GM23338 (cell line): ENCODE measurements around the gene WWP2. TPM values are rescaled to one million over a fixed set of nuclear protein-coding genes. Genes with fewer than 3 reads are reported as not detected.

Experiments used
- ATAC-seq: fragments of 200-7000 bp; cut with Tn5 transposase; 3 replicates; pipeline ENCODE4 v1.9.1; 2020
- DNase-seq: peaks from one replicate; pipeline ENCODE4 v3.0.0-alpha.2; 2015; ENCODE audit warnings: low spot score
- H2AFZ ChIP-seq: fragments of 200-600 bp; sonication (generic); 2 replicates; pipeline ENCODE4 v1.8.0; 2016; ENCODE audit warnings: antibody characterized with exemption, mild to moderate bottlenecking, moderate library complexity
- H3F3A ChIP-seq: fragments of 200-600 bp; sonication (generic); replicated peaks from 2 replicates; pipeline ENCODE4 v1.8.0; 2017; ENCODE audit warnings: antibody characterized with exemption, mixed run types, low read depth
- H3K27ac ChIP-seq: fragments of 200-600 bp; sonication (generic); 2 replicates; pipeline ENCODE4 v1.6.1; 2016; ENCODE audit warnings: low read depth
- H3K27me3 ChIP-seq: fragments of 200-600 bp; sonication (generic); 2 replicates; pipeline ENCODE4 v1.8.0; 2016; ENCODE audit warnings: mild to moderate bottlenecking, mixed run types, moderate library complexity; ENCODE audit not compliant: insufficient read depth
- H3K36me3 ChIP-seq: fragments of 200-600 bp; sonication (generic); 2 replicates; pipeline ENCODE4 v1.8.0; 2016; ENCODE audit warnings: mild to moderate bottlenecking; ENCODE audit not compliant: insufficient read depth
- H3K4me1 ChIP-seq: fragments of 200-600 bp; sonication (generic); 2 replicates; pipeline ENCODE4 v1.8.0; 2016; ENCODE audit warnings: mild to moderate bottlenecking, moderate library complexity; ENCODE audit not compliant: insufficient read depth
- H3K4me2 ChIP-seq: fragments of 200-600 bp; sonication (generic); 2 replicates; pipeline ENCODE4 v1.7.1; 2017; ENCODE audit warnings: mixed run types
- H3K4me3 ChIP-seq: fragments of 200-600 bp; sonication (generic); 2 replicates; pipeline ENCODE4 v1.6.1; 2016; ENCODE audit warnings: mixed run types
- H3K79me2 ChIP-seq: fragments of 200-600 bp; sonication (generic); replicated peaks from 2 replicates; pipeline ENCODE4 v1.8.0; 2017; ENCODE audit warnings: mild to moderate bottlenecking; ENCODE audit not compliant: insufficient read depth
- H3K9me2 ChIP-seq: fragments of 200-600 bp; sonication (generic); 2 replicates; pipeline ENCODE4 v1.8.0; 2017; ENCODE audit not compliant: insufficient read depth
- H4K20me1 ChIP-seq: fragments of 200-600 bp; sonication (generic); replicated peaks from 2 replicates; pipeline ENCODE4 v1.8.0; 2017; ENCODE audit warnings: mild to moderate bottlenecking; ENCODE audit not compliant: insufficient read depth
- H3K27ac Mint-ChIP-seq: 2 replicates; pipeline ENCODE4 v1.8.0; 2020; ENCODE audit warnings: inconsistent platforms, mild to moderate bottlenecking, moderate library complexity, mixed read lengths
- H3K27me3 Mint-ChIP-seq: 3 replicates; pipeline ENCODE4 v1.8.0; 2022; ENCODE audit warnings: low read depth, mild to moderate bottlenecking, moderate library complexity, mixed read lengths, inconsistent platforms; ENCODE audit not compliant: insufficient read depth, poor library complexity
- H3K36me3 Mint-ChIP-seq: 3 replicates; pipeline ENCODE4 v1.8.0; 2021; ENCODE audit warnings: low read depth, mild to moderate bottlenecking, inconsistent platforms, moderate library complexity, mixed read lengths
- H3K4me1 Mint-ChIP-seq: 3 replicates; pipeline ENCODE4 v1.8.0; 2020; ENCODE audit warnings: mild to moderate bottlenecking, inconsistent platforms, mixed read lengths
- H3K4me3 Mint-ChIP-seq: 3 replicates; pipeline ENCODE4 v1.8.0; 2021; ENCODE audit warnings: moderate library complexity, mild to moderate bottlenecking, inconsistent platforms, mixed read lengths
- H3K9me3 Mint-ChIP-seq: 3 replicates; pipeline ENCODE4 v1.8.0; 2020; ENCODE audit warnings: moderate library complexity, mild to moderate bottlenecking, inconsistent platforms, mixed read lengths
- CREB1 ChIP-seq: fragments of 250-450 bp; sonication (Bioruptor Pico); IDR thresholded peaks from 2 replicates; pipeline ENCODE4 v1.5.0; 2020; ENCODE audit warnings: low read depth, mild to moderate bottlenecking, moderate library complexity
- POLR2AphosphoS5 ChIP-seq: IDR thresholded peaks from 2 replicates; pipeline ENCODE4 v1.6.1; 2016; ENCODE audit warnings: antibody characterized with exemption, low read depth
- polyA plus RNA-seq: library from polyadenylated mRNA; unstranded; fragments of >200 nt; fragmentation: Nextera tagmentation; extraction: Ambion mirVana; gene quantifications from 2 replicates; pipeline ENCODE4 v1.2.1, GENCODE V29; 2016
- total RNA-seq: library from RNA; depleted of rRNA; stranded (reverse); fragments of >200 nt; shearing (Covaris generic); gene quantifications from 2 replicates; pipeline ENCODE4 v1.2.3, GENCODE V29; 2014
- TF ChIP-seq, protein P1 (sequence below): IDR thresholded peaks from one replicate; pipeline ENCODE4 v1.6.1; 2018; ENCODE audit warnings: antibody characterized with exemption; ENCODE audit not compliant: unreplicated experiment
- TF ChIP-seq, protein P2 (sequence below): IDR thresholded peaks from 2 replicates; pipeline ENCODE4 v1.6.1; 2016; ENCODE audit warnings: antibody characterized with exemption
- TF ChIP-seq, protein P3 (sequence below): fragments of 250-450 bp; sonication (Bioruptor Pico); IDR thresholded peaks from 2 replicates; pipeline ENCODE4 v1.5.0; 2020; ENCODE audit warnings: mild to moderate bottlenecking, moderate library complexity

WWP2 gene
- total and polyA plus RNA-seq, 2 experiments from 2014 or later = 12.3 to 35.5 TPM

DNA sequence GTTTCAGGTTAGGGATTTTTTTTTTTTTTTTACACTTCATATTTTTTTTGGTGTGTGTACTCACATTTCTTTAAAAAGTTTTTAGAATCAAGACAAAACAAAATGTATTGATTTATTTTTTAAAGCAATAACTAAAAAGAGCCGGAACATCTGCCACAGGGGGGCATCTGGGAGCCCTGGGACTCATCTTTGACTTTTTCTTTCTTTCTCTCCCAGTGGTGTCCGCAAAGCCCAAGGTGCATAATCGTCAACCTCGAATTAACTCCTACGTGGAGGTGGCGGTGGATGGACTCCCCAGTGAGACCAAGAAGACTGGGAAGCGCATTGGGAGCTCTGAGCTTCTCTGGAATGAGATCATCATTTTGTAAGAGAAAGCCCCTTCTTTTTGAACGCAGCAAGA is 36.3 kb downstream of the WWP2 start (continued):
- TF ChIP-seq, protein P1, sequence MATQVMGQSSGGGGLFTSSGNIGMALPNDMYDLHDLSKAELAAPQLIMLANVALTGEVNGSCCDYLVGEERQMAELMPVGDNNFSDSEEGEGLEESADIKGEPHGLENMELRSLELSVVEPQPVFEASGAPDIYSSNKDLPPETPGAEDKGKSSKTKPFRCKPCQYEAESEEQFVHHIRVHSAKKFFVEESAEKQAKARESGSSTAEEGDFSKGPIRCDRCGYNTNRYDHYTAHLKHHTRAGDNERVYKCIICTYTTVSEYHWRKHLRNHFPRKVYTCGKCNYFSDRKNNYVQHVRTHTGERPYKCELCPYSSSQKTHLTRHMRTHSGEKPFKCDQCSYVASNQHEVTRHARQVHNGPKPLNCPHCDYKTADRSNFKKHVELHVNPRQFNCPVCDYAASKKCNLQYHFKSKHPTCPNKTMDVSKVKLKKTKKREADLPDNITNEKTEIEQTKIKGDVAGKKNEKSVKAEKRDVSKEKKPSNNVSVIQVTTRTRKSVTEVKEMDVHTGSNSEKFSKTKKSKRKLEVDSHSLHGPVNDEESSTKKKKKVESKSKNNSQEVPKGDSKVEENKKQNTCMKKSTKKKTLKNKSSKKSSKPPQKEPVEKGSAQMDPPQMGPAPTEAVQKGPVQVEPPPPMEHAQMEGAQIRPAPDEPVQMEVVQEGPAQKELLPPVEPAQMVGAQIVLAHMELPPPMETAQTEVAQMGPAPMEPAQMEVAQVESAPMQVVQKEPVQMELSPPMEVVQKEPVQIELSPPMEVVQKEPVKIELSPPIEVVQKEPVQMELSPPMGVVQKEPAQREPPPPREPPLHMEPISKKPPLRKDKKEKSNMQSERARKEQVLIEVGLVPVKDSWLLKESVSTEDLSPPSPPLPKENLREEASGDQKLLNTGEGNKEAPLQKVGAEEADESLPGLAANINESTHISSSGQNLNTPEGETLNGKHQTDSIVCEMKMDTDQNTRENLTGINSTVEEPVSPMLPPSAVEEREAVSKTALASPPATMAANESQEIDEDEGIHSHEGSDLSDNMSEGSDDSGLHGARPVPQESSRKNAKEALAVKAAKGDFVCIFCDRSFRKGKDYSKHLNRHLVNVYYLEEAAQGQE = no peak

DNA sequence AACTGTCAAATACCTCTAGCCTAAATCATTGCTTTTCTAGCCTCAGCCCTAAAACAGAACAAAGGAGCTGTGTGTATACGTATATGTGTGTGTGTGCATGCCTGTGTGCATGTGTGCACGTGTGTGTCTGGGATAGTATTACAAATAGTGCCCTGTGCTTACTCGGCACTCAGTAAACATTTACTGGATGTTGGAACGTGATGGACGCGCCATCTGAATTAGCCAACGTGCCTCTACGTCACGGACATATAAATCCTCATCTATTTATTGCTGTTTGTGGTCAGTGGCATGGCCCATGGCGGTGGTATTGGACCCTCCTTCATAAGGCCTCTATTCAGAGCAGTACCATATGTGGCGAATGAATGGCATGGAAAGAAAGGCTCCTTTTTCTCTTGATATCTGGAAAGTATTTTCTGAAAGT is 37.5 kb downstream of the WWP2 start:
- Mint-ChIP-seq H3K9me3 (no peaks in the 10 kb centered on the region), H3K27ac (no peak overlapping the region), H3K4me1 (peaks cover 7% of the 10 kb centered on the region; the same call in 2 of the 3 replicates), H3K36me3 (peaks cover 13% of the 10 kb centered on the region), H3K4me3 (no peak overlapping the region), H3K27me3 (no peaks in the 10 kb centered on the region)
- no peaks in the 10 kb centered on the region for H3K27me3 ChIP-seq
- no peaks in the 10 kb centered on the region for H3K4me1 ChIP-seq
- no peak overlapping the region for H2AFZ ChIP-seq
- DNase-seq (no peak), ATAC-seq (no peak)
- H3K36me3 ChIP-seq = 0 out of 2 replicates have a peak, but pooled peaks cover 3% of the 10 kb centered on the region
- no peak overlapping the region for H3K27ac ChIP-seq
- no peaks in the 10 kb centered on the region; the same call in 1 of the 2 replicates for H3F3A ChIP-seq
- no peaks in the 10 kb centered on the region for H4K20me1 ChIP-seq
- no peak overlapping the region for H3K4me2 ChIP-seq
- H3K9me2 ChIP-seq = no peaks in the 10 kb centered on the region
- TF ChIP-seq, protein P2, sequence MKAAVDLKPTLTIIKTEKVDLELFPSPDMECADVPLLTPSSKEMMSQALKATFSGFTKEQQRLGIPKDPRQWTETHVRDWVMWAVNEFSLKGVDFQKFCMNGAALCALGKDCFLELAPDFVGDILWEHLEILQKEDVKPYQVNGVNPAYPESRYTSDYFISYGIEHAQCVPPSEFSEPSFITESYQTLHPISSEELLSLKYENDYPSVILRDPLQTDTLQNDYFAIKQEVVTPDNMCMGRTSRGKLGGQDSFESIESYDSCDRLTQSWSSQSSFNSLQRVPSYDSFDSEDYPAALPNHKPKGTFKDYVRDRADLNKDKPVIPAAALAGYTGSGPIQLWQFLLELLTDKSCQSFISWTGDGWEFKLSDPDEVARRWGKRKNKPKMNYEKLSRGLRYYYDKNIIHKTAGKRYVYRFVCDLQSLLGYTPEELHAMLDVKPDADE = no peak
- TF ChIP-seq, protein P1 = no peak
- no peak for TF ChIP-seq CREB1 (CRISPR knock-in tag)
- H3K79me2 ChIP-seq = no peaks in the 10 kb centered on the region
- H3K4me3 ChIP-seq = no peak overlapping the region

DNA sequence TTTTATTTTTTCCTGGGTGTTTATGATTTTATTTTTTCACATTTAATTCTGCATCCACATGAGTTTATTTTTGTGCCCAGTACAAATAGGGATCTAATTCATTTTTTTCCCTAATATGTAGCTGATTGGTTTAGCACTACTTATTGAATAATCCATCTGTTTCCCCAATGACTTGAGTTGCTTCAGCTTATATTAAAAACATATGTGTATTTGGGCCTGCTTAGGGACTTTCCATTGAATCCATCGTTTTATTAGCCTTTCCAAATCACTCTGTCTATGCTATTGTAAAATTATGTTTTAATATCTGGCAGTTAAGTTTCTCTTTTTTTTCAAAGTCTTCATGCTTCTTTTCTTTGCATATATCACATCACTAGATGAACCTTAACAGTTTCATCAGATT is 42.2 kb downstream of the WWP2 start:
- Mint-ChIP-seq H3K4me3 (no peak overlapping the region), H3K36me3 (peaks cover 9% of the 10 kb centered on the region), H3K4me1 (no peaks in the 10 kb centered on the region), H3K27ac (no peak overlapping the region), H3K27me3 (no peaks in the 10 kb centered on the region), H3K9me3 (no peaks in the 10 kb centered on the region)
- Histone ChIP-seq H4K20me1 (no peaks in the 10 kb centered on the region), H3K27me3 (no peaks in the 10 kb centered on the region), H3K79me2 (no peaks in the 10 kb centered on the region), H3K4me1 (no peaks in the 10 kb centered on the region), H3F3A (no peaks in the 10 kb centered on the region), H2AFZ (no peak overlapping the region), H3K27ac (no peak overlapping the region), H3K36me3 (0 out of 2 replicates have a peak, but pooled peaks cover 3% of the 10 kb centered on the region), H3K4me2 (no peak overlapping the region), H3K9me2 (no peaks in the 10 kb centered on the region), H3K4me3 (no peak overlapping the region)
- ATAC-seq (no peak), DNase-seq (no peak)
- TF ChIP-seq, protein P3, sequence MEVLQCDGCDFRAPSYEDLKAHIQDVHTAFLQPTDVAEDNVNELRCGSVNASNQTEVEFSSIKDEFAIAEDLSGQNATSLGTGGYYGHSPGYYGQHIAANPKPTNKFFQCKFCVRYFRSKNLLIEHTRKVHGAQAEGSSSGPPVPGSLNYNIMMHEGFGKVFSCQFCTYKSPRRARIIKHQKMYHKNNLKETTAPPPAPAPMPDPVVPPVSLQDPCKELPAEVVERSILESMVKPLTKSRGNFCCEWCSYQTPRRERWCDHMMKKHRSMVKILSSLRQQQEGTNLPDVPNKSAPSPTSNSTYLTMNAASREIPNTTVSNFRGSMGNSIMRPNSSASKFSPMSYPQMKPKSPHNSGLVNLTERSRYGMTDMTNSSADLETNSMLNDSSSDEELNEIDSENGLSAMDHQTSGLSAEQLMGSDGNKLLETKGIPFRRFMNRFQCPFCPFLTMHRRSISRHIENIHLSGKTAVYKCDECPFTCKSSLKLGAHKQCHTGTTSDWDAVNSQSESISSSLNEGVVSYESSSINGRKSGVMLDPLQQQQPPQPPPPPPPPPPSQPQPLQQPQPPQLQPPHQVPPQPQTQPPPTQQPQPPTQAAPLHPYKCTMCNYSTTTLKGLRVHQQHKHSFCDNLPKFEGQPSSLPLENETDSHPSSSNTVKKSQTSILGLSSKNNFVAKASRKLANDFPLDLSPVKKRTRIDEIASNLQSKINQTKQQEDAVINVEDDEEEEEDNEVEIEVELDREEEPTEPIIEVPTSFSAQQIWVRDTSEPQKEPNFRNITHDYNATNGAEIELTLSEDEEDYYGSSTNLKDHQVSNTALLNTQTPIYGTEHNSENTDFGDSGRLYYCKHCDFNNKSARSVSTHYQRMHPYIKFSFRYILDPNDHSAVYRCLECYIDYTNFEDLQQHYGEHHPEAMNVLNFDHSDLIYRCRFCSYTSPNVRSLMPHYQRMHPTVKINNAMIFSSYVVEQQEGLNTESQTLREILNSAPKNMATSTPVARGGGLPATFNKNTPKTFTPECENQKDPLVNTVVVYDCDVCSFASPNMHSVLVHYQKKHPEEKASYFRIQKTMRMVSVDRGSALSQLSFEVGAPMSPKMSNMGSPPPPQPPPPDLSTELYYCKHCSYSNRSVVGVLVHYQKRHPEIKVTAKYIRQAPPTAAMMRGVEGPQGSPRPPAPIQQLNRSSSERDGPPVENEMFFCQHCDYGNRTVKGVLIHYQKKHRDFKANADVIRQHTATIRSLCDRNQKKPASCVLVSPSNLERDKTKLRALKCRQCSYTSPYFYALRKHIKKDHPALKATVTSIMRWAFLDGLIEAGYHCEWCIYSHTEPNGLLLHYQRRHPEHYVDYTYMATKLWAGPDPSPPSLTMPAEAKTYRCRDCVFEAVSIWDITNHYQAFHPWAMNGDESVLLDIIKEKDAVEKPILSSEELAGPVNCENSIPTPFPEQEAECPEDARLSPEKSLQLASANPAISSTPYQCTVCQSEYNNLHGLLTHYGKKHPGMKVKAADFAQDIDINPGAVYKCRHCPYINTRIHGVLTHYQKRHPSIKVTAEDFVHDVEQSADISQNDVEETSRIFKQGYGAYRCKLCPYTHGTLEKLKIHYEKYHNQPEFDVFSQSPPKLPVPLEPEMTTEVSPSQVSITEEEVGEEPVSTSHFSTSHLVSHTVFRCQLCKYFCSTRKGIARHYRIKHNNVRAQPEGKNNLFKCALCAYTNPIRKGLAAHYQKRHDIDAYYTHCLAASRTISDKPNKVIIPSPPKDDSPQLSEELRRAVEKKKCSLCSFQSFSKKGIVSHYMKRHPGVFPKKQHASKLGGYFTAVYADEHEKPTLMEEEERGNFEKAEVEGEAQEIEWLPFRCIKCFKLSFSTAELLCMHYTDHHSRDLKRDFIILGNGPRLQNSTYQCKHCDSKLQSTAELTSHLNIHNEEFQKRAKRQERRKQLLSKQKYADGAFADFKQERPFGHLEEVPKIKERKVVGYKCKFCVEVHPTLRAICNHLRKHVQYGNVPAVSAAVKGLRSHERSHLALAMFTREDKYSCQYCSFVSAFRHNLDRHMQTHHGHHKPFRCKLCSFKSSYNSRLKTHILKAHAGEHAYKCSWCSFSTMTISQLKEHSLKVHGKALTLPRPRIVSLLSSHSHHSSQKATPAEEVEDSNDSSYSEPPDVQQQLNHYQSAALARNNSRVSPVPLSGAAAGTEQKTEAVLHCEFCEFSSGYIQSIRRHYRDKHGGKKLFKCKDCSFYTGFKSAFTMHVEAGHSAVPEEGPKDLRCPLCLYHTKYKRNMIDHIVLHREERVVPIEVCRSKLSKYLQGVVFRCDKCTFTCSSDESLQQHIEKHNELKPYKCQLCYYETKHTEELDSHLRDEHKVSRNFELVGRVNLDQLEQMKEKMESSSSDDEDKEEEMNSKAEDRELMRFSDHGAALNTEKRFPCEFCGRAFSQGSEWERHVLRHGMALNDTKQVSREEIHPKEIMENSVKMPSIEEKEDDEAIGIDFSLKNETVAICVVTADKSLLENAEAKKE (CRISPR knock-in tag) = no peak
- TF ChIP-seq POLR2AphosphoS5 = no peak
